DMS79 (cell line): ENCODE results near the gene NSUN3.

ENCODE experiments used
- DNase-seq: peaks from one replicate; lab custom pipeline; 2025; lab: John Stamatoyannopoulos, UW

Gene NSUN3

DNA sequence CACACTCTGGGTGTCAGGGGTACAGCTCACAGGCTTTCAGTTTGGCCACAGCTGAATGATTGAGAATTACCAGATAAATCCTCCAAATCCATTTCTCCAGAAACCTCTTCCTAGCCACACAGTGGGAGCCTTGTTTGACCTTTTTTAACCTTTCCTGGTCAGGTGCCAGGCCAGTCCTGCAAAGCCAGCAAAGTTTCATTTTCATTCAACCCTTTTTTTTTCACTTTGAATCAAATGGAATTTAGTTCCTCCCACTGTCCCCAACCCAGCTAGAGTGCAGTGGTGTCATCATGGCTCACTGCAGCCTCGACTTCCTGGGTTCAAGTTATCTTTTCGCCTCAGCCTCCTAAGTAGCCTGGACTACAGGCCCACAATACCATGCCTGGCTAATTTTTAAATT lies 67.8 kb downstream of the NSUN3 start:
- no peak for DNase-seq

DNA sequence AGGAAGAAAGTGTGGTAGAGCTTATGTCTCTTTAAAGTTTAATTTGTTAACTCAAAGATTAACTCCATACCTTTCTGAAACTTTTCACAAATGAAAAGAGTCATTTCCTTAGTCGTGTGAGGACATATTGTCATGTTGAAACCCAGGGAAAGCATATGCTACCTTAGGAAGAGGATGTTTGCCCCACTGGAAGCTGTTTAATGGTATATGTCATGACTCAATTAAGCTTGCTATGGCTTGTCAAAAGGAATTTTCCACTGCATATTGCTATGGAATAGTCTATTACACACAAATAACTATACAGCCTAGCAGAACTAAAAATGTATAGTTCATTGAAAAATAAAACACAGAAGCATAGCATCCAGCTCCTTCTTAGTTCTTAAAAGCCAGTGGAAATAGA lies 69.9 kb downstream of the NSUN3 start:
- no peak for DNase-seq

DNA sequence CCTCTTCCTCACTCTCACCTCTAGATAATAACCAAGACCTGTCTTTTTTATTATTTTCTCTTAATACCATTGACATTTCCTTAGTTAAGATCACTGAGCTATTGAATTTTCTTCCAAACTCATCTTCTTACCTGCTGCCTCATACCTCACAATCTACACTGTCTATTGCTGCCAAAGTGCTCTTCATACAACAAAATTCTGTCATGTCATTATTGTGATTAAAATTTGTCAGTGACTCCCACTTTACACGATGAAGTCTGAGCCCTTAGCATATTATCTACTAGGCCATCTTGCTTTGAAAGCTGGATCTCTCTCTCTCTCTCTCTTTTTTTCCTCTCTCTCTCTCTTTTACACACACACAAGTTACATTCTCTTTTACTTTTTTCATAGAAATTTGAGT lies 73.3 kb downstream of the NSUN3 start:
- DNase-seq: no peak

DNA sequence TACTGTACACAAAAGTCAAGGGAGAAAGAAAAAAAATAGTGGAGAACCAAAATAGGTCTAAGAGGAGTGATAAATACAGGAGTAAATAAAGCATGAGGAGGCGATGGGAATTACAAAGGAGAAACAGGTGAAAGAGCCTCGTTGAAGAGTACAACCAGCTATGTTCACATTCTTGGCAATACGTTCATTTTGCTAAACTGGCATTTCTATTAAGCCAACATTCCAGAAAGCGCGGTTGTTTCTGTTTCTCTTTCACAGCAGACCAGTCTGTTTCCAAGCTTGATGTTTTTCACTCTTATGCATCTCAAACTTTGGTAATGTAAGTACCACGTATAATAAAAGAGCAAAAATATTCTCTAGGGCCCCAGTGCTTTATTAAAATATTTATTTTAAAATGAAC lies 74.5 kb downstream of the NSUN3 start:
- no peak for DNase-seq

DNA sequence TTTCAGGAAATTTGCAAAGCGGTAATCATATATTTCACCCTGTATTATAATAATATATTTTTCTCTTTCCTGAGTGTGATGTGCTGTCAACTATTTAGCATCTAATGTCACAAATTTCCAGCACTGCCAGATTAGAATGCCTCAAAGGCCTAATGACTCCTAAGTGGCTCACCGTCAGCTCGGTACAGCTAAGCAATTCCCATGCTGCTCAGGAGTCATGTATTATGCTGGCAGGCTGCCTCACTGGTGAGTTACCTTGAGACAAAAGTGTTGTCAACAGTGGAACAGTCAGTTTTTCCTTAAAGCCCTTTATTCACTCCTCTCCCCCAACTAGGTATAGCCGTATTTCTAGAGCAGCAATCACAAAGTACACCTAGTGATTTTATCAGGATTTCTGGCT lies 83.6 kb downstream of the NSUN3 start:
- DNase-seq: no peak

DNA sequence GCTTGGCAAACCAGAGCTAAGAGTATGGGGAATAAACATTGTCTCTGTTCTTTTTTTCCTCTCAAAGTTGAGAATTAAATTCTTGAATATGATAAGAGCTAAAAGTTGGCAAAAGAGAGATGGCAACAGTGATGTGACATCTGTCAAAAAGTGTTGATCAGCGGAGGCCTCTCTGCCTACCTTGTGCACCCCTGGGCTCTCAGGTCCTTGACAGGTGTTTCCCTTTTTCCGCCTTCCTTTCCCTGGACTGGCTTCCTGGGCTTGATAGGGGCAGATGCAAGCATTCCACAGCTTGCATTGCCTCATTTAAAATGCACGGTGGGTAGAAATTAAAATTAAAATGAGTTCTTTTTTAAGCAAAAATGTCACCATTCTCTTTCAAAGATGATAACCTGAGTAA lies 84.2 kb downstream of the NSUN3 start:
- no peak for DNase-seq

DNA sequence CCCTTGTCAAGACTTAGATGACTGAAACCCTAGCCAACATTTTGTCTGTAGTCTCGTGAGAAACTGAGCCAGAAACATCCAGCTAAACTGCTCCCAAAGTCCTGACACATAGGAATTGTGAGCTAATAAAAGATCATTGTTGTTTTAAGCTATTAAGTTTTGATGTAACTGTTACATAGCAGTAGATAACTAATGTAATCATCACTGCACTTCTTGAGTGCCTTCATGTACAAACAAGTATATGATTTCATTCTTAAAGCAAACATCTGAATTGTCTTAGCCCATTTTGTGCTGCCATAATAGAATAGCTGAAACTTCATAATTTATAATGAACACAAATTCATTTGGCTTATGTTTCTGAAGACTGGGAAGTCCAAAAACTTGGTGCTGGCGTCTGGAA lies 87.3 kb downstream of the NSUN3 start:
- DNase-seq: no peak

DNA sequence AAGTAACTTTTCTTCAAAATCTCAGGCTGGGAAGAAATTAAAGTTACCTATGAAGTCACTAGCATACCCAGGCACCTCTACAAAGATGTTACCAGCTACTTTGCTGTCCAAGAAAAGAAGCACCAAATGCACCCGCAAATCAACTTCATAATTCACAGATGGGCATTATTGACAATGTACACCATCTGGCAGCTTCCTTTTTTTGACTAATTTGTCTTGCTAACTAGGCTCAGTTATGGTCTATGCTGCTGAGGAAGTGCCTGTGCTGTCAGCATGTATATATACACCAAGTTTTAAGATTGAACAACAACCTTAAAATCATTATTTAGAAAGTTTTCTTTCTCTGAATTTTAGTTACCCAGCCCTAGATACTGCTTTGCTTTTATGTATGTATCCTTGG lies 93.8 kb downstream of the NSUN3 start:
- DNase-seq: no peak

DNA sequence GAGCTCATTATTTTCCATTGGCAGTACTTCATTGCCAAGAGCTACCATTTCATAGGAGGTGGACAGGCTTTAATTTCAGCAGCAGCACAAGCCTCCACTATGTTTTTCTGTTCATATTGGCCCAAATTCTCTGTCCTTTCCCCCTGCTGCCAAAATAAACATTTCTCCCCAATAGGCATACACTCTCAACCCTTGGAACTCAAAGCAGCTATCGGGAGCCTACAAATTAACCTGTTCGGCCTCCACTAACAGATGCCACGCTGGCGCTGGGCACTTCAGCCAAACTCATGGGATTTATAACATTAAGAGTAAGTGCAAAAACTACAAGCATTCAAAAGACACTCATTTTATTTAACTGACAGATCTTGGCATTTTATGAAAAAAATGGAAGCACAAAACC lies 95.7 kb downstream of the NSUN3 start:
- DNase-seq: no peak

DNA sequence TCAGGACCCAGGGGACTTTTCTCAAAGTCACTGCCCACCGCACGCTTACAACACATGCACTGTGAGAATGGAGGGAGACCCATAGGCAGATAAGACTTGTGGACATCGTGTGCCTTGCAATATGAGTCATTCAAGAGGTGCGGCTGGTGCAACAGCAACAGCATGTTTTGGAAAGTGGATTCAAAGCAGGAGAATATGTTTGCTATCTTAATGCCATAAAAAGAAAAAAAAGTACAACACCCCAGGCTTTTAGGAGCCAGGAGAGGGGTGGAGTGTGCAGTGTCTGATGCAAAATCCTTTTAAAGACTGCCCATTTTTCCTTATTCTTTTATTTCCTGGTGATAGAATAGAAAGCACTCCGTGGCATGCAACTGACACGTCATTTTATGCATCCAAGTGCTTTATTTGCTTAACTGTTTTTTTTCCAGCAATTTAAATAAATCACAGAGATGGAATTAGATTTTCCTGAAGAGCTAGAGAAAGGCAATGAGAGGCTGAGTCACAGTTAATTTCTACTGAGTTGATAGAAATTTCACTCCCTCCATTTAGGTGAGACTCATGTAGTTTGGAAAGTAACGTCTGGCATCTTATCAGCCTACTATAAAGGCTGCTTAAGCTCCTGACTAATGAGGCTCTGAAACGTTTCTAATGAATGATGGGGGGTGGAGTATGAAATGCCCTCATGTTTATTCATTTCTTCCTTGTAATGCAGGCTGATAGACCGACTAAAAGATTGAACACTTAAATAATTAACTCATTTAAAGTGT lies 96.4 kb downstream of the NSUN3 start:
- DNase-seq: no peak

DNA sequence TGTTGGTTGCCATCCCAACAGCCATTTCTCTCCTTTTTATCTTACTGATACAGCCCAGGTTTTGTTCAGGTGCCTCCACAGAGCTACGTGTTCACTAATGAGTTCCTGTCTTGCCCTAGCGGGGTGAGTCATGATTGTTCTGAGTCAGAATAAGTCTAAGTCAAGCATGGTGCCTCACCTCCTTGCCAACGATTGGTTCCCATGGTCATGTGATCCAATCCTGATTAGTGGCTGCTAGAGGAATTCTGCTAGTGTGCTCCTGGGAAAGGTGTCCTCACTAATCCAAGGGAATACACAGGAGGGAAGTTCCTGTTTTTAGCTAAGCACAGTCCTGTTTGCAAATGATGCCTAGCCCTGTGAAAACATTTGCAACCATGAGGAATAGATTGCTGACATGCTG lies 99.8 kb downstream of the NSUN3 start:
- no peak for DNase-seq

DNA sequence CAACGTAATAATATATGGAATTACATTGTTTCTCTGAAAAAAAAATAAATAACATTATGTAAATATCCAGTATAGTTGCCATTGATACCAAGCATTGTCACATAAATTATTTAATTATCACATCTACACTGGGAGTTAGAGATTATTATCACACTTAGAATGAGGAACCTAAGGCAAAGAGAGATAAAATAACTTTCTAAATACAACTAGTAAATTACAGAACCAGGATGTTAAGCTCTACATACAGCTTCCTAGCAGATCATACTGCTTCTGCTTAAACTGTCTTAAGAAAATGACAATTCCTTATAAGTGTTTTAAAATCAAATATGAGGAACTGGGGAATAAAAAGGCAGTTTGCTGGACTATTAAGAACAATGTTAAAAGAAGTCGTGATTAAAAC lies 104.5 kb downstream of the NSUN3 start:
- no peak for DNase-seq

DNA sequence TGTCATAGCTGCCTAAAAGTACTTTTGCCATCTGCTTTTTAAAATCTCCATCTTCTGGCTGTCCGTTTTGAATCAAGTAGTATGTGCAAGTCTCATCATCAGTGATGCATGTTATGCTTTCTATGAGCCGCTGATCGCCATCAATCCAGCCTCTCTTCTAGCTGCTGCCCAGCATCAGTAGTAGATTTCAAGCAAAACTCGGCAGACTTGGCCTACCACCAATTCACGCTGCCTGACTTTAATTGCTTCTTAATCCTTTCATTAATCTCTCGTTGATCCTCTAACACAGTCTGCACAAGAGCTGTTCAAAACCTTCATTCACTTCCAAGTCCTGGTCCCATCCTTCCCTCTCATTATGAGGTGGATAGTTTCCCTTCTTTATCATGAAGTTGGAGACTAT lies 104.9 kb downstream of the NSUN3 start:
- peak; percentile 61 for DNase-seq

DNA sequence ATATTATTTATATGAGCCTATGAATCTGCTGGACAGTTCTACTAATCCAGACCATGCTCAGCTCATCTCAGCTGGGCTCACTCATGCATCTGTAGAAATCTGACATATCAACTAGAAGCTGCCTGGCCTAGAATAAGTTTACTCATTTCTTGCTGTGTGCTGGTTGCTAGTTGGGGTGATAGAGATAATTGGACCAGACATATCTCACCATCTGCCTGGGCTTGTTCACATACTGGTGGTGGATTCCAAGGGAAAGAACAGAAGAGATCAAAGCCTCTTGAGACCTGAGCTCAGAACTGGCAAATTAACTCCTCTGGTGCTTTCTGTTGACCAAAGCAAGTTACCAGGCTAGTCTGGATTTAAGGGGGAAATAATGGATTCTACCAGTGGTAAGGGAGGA lies 109.1 kb downstream of the NSUN3 start:
- no peak for DNase-seq

DNA sequence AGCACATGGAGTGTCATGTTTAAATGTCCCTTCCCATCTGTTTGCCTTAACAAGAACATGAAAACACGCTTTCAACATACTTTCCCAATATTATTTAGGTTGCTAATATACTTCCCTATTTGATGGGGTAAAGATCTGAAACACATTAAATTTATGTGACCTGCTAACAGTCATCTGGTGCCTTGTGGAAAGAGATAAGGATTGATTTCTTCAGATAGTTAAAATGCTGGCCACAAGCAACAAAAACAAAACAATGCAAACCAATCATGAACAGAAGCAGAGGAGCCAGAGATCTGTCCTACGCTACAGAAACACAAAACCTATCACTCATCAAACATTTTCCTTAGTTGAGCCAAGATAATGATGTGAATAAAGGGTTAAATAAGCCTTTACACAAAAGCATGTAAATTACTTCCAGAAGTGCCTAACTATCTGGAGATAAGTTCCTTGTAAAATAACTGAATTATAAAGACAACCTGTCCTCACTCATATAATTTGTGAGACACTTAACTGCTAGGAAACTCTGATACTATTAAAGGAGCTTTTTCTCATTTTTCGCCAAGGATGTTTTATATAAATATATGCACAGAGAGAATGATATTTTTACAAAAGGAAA lies 109.9 kb downstream of the NSUN3 start:
- no peak for DNase-seq

DNA sequence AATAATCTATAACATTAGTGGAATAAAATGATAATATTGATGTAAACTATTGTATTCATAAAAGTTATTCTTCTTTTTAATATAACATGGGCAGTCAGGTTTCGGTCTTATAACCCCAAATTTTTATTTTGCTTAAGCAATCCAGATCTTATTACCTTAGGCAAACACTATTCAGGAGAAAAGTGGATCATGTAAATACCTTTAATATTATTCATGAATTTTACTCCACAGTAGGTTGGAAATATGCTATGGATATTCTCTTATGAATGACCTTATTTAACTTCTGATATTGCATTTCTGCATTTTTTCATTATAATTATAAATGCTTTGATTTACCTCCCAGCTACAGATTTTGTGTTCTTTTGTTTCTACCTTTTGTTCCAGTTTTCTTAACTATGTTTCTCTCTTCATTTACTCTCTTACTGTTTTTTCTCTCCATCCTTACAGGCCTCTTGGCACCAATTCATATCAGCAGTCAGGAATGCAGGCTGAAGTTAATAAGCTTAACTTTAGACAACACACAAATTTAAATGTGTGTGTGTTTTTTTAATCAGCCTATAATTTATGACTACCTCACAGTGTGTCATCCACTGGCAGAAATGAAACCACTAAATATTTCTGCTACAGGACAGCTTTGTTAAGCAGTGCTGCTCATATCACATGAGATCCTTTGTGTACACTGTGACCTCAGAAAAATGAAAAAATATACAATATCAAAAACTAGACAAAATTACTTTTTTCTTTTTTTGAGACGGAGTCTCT lies 111.0 kb downstream of the NSUN3 start:
- DNase-seq: no peak

DNA sequence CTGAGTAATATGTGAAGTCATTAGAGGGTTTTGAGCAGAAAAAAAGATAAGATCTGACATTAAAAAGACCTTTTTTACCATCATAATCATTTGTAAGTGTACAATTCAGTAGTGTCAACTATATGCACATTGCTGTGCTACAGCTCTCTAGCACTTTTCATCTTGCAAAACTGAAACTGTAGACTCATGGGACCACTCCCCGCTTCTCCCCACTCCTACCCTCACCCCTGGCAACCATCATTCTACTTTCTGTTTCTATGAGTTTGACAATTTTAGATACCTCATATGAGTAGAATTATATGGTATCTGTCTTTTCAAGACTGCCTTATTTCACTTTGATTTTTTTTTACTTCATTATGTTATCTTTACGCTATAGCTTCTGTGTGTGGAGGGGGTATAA lies 112.8 kb downstream of the NSUN3 start:
- DNase-seq: no peak

DNA sequence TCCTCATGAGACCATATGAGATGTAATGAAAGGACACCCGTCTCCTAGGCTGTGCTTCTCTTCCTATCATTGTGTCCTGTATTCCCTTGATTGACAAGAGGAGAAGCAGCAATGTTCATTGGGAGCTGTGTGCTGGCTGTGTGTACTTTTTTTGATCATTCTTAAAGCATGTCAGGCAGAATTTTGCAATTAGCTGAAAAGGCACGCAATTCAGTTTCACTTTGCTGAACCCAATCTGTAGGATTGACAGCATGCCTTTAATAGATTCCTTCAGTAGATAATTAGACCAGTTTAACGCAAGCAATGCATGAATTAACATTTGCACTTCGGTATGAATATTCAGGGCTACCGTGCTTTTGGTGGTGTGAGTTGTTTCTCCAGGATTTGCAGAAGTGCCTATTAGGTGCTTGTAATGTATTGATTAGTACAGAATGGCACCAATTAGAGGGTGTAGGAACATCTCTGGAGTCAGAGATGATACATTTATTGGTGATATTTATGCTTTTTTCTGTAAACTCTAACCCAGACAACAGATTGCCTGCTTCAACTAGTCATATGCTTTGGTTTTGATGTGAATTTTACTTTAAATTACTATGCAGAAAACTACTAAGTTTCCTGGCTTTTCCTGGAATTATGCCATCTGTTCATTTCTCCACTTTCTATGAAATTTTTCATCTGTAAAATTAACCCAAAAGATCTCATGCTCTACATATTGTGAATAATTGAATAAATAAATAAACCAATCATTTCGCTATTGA lies 114.3 kb downstream of the NSUN3 start:
- no peak for DNase-seq
